ENCODE data around the gene RAB3C. TPM values are rescaled to one million over a fixed set of nuclear protein-coding genes. Genes with fewer than 3 reads are reported as not detected.

Gene RAB3C
- total RNA-seq, 1 donor from 2014 or later: 0.47 TPM

DNA sequence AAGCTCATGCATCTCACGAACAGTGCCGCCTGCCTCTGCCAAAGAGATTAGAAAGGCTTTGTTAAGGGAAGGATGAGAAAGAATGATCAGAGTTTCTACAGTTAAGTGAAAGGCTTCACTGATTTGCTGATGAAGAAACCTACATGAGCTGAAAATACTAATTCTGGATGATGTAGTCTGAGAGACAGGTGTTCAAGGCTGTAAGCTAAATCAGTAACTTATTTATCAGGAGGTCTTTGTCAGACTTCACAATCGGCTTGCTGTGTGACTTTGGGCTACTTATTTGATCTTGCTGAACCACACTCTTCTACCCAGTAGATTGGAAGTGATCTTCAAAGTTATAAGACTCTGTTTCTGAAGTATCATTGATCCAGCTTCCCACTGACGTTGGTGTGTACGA, 264.2 kb downstream of the RAB3C start:
- Mint-ChIP-seq H3K27ac (no peak overlapping the region), H3K36me3 (ENCODE audit: low read depth) (no peaks in the 10 kb centered on the region), H3K9me3 (no peaks in the 10 kb centered on the region), H3K27me3 (peaks cover 2% of the 10 kb centered on the region), H3K4me3 (no peak overlapping the region), H3K4me1 (peaks cover 2% of the 10 kb centered on the region)
- no peak for ATAC-seq (ENCODE audit: low read depth)
- no peak for DNase-seq
- POLR2A ChIA-PET: no interaction called here
- CTCF ChIA-PET: interaction anchor here (0.9 to 9.5 kb wide), 3 partner anchors 20 to 1549 kb away, joined by 3 to 260 read pairs (median 5); no protein-coding TSS in a partner anchor
- intact Hi-C loops (cut with micrococcal nuclease): no loop called here
- TF ChIP-seq, protein P1, sequence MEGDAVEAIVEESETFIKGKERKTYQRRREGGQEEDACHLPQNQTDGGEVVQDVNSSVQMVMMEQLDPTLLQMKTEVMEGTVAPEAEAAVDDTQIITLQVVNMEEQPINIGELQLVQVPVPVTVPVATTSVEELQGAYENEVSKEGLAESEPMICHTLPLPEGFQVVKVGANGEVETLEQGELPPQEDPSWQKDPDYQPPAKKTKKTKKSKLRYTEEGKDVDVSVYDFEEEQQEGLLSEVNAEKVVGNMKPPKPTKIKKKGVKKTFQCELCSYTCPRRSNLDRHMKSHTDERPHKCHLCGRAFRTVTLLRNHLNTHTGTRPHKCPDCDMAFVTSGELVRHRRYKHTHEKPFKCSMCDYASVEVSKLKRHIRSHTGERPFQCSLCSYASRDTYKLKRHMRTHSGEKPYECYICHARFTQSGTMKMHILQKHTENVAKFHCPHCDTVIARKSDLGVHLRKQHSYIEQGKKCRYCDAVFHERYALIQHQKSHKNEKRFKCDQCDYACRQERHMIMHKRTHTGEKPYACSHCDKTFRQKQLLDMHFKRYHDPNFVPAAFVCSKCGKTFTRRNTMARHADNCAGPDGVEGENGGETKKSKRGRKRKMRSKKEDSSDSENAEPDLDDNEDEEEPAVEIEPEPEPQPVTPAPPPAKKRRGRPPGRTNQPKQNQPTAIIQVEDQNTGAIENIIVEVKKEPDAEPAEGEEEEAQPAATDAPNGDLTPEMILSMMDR (IDR thresholded peaks at IDR 0.05): no peak

DNA sequence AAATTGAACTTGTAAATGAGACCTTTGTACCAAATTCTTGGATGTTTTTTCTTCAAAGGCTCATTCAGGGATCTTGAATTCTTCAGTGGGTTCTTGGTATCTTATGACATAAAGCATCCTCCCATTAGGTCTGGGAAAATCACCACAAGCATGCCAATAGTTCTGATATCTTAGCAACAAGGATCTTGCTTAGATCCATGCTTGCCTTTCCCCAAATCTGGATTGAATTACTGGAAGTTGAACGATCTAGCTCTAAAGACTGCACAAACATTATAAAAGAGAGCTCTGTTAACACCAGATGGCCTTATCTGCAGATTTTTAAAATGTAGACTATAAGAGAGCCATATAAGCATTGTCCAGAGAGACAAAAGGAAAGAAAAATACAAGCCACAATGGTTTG, 266.3 kb downstream of the RAB3C start:
- no peaks in the 10 kb centered on the region for H3K27me3 Mint-ChIP-seq
- ChIA-PET POLR2A (interaction anchor here (1.1 kb wide), 1 partner anchor 303 kb away, joined by 3 read pairs; no protein-coding TSS in a partner anchor), CTCF (interaction anchor here (0.7 to 9.5 kb wide), 18 partner anchors 12 to 1551 kb away, joined by 3 to 260 read pairs (median 4); partner anchors contain the start of gene RAB3C)
- DNase-seq (no peak), ATAC-seq (ENCODE audit: low read depth) (no peak)
- no peak overlapping the region for H3K27ac Mint-ChIP-seq
- H3K36me3 Mint-ChIP-seq (ENCODE audit: low read depth): no peaks in the 10 kb centered on the region
- intact Hi-C loops (cut with micrococcal nuclease): no loop called here
- H3K4me3 Mint-ChIP-seq: no peak overlapping the region
- TF ChIP-seq, protein P1 (IDR thresholded peaks at IDR 0.05): no peak
- no peaks in the 10 kb centered on the region for H3K9me3 Mint-ChIP-seq
- H3K4me1 Mint-ChIP-seq: peaks cover 2% of the 10 kb centered on the region

DNA sequence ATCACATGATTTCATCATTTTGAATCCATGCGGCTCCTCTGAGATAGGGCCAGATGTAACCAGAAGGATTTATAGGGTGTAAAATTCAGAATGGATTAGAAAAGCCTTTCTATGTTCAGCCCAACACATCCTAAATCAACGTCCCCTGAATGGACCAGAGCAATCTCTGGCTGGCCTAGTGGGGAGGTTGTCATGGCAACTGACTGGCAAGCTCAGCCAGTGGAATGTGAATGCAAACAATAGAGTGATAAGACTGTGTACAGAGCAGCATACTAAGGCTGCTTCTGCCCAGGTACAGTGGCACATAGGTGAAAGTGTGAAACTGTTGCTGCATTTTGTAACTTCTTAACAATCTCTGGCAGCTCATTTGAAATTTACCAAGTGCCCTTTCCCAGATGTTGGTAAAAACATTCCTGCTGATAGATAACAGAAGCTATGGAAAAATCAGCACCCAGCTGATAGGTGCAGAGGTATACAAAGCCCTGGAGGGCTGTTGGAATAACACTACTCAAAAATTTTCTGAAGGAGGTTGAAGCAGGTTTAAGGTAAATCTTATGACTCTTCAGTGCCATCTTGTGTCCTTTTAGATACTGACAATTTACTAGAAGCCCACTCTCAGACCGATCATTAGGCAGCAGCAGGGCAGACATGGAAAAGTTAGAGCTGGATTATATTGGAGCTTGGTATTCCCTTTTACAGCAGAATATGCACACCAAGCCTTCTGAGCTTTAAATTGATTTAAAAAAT, 267.2 kb downstream of the RAB3C start:
- Mint-ChIP-seq H3K36me3 (ENCODE audit: low read depth) (no peaks in the 10 kb centered on the region), H3K4me3 (no peak overlapping the region), H3K27ac (no peak overlapping the region), H3K4me1 (peaks cover 2% of the 10 kb centered on the region), H3K9me3 (no peaks in the 10 kb centered on the region), H3K27me3 (no peaks in the 10 kb centered on the region)
- DNase-seq (no peak), ATAC-seq (ENCODE audit: low read depth) (peak; percentile 64)
- TF ChIP-seq, protein P1 (IDR thresholded peaks at IDR 0.05): peak; percentile 76
- ChIA-PET CTCF (interaction anchor here (0.6 to 9.5 kb wide), 29 partner anchors 9 to 1552 kb away, joined by 3 to 260 read pairs (median 4); no protein-coding TSS in a partner anchor), POLR2A (no interaction called here)
- intact Hi-C loops (cut with micrococcal nuclease): loop anchor here (1.0 kb wide), 4 partner anchors 373 to 1552 kb away; no protein-coding TSS in a partner anchor

DNA sequence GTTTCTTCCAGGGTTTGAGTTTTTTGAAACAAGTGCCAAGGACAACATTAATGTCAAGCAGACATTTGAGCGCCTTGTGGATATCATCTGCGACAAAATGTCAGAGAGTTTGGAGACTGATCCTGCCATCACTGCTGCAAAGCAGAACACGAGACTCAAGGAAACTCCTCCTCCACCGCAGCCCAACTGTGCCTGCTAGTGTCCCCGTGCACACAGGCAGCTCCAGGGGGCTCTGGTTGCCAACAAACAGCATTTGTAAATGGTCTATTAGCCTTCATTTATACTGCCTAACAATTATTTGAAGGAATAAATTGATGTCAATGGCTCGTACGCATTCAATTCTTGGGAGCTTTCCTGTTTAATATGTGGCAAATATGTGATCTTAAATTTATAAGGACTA, 268.3 kb downstream of the RAB3C start:
- Mint-ChIP-seq H3K27ac (no peak overlapping the region), H3K36me3 (ENCODE audit: low read depth) (no peaks in the 10 kb centered on the region), H3K4me1 (peaks cover 2% of the 10 kb centered on the region), H3K9me3 (no peaks in the 10 kb centered on the region), H3K4me3 (no peak overlapping the region), H3K27me3 (no peaks in the 10 kb centered on the region)
- POLR2A ChIA-PET: no interaction called here
- ATAC-seq (ENCODE audit: low read depth) (no peak), DNase-seq (no peak)
- intact Hi-C loops (cut with micrococcal nuclease): no loop called here
- CTCF ChIA-PET: interaction anchor here (1.1 to 9.5 kb wide), 4 partner anchors 19 to 390 kb away, joined by 3 to 260 read pairs (median 11); no protein-coding TSS in a partner anchor
- TF ChIP-seq, protein P1 (IDR thresholded peaks at IDR 0.05): no peak

DNA sequence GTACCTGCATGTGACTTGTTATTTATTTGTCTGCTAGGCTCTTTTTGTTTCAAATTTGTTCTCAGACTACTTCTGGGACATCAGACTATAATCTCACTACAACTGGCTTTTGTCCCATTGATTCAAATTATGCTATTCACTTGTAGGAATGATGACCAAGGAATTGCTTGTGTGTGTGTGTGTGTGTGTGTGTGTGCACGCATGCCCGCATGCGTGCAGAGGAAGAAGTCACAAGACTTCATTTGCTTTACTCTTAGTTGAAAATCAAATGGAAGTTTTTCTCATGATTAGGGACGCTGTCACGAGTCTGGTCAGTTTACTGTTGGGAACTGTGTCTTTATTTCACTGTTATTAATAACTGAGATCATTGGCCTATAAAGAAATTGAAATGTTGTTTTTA, 268.7 kb downstream of the RAB3C start:
- H3K36me3 Mint-ChIP-seq (ENCODE audit: low read depth): no peaks in the 10 kb centered on the region

More for the DNA sequence above, 268.7 kb downstream of the RAB3C start:
- H3K4me1 Mint-ChIP-seq: peaks cover 2% of the 10 kb centered on the region
- ATAC-seq (ENCODE audit: low read depth): no peak
- DNase-seq: no peak
- ChIA-PET CTCF (interaction anchor here (1.0 to 9.5 kb wide), 5 partner anchors 358 to 390 kb away, joined by 3 to 260 read pairs (median 3); no protein-coding TSS in a partner anchor), POLR2A (no interaction called here)
- intact Hi-C loops (cut with micrococcal nuclease): no loop called here
- H3K27ac Mint-ChIP-seq: no peak overlapping the region
- H3K4me3 Mint-ChIP-seq: no peak overlapping the region
- H3K9me3 Mint-ChIP-seq: no peaks in the 10 kb centered on the region
- TF ChIP-seq, protein P1 (IDR thresholded peaks at IDR 0.05): no peak
- no peaks in the 10 kb centered on the region for H3K27me3 Mint-ChIP-seq

All from activated B cell treated with CpG ODN at 0.5 μM for 24 hours (primary cell).